Tibial nerve (tissue), 3 donors: ENCODE data around the gene CACNA1E.

Experiments
- POLR2A ChIP-seq, 2 donors: fragments of 450-650 bp; IDR thresholded peaks; one replicate each; pipeline ENCODE4 v1.6.1; 2017; ENCODE audit warnings: antibody characterized with exemption in 2 of 2, mild to moderate bottlenecking in 2 of 2, moderate library complexity in 2 of 2
- TF ChIP-seq, protein P1 (sequence below), 5 experiments: fragments of 200-600 bp in 3 of 5; fragments of 450-650 bp in 2 of 5; sonication (generic) in 3 of 5; IDR thresholded peaks; one replicate each; pipeline ENCODE4 v1.5.1; 2016 to 2019; ENCODE audit warnings: antibody characterized with exemption in 5 of 5, mild to moderate bottlenecking in 3 of 5, moderate library complexity in 2 of 5

DNA sequence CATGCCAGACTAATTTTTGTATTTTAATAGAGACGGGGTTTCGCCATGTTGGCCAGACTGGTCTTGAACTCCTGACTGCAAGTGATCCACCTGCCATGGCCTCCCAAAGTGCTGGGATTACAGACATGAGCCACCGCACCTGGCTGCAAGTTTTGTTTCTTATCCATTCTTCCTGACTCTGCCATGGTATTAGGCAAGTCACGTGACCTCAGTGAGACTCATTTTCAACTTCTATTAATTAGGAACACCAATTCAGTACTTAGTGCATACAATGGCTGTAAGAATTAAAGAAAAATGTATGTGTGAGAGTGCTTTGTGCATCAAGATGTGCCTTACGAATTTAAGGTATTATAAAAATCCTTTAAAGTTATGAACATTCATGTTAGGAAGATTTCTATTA is 111.2 kb downstream of the CACNA1E start:
- TF ChIP-seq, protein P1, sequence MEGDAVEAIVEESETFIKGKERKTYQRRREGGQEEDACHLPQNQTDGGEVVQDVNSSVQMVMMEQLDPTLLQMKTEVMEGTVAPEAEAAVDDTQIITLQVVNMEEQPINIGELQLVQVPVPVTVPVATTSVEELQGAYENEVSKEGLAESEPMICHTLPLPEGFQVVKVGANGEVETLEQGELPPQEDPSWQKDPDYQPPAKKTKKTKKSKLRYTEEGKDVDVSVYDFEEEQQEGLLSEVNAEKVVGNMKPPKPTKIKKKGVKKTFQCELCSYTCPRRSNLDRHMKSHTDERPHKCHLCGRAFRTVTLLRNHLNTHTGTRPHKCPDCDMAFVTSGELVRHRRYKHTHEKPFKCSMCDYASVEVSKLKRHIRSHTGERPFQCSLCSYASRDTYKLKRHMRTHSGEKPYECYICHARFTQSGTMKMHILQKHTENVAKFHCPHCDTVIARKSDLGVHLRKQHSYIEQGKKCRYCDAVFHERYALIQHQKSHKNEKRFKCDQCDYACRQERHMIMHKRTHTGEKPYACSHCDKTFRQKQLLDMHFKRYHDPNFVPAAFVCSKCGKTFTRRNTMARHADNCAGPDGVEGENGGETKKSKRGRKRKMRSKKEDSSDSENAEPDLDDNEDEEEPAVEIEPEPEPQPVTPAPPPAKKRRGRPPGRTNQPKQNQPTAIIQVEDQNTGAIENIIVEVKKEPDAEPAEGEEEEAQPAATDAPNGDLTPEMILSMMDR (IDR thresholded peaks at IDR 0.05) = no peak
- no peak for TF ChIP-seq POLR2A (IDR thresholded peaks at IDR 0.05)
